K562 (cell line): ENCODE measurements around the gene IMMP2L. TPM values are rescaled to one million over a fixed set of nuclear protein-coding genes. Genes with fewer than 3 reads are reported as not detected.

Experiments used
- ATF7 ChIP-seq: fragments of 450-650 bp; IDR thresholded peaks from 2 replicates; pipeline ENCODE4 v1.7.1; 2014; ENCODE audit warnings: mild to moderate bottlenecking, moderate library complexity
- CBX8 ChIP-seq: fragments of 200-600 bp; sonication (generic); IDR thresholded peaks from 2 replicates; pipeline ENCODE4 v1.6.1; 2012; ENCODE audit warnings: borderline replicate concordance, mixed run types, low read depth, mild to moderate bottlenecking, moderate library complexity, mixed read lengths, low read length, control low read depth, inconsistent platforms; ENCODE audit not compliant: poor library complexity, severe bottlenecking; ENCODE audit errors: extremely low read depth
- FOXJ2 ChIP-seq: fragments of 200-800 bp; sonication (Bioruptor generic); IDR thresholded peaks from 2 replicates; pipeline ENCODE4 v1.6.1; 2016; ENCODE audit warnings: missing genetic modification characterization, missing compliant biosample characterization
- GABPA ChIP-seq: fragments of 200-800 bp; sonication (Bioruptor generic); conservative IDR thresholded peaks from 2 replicates; pipeline ENCODE4 v1.6.1; 2016; ENCODE audit warnings: low read depth, missing genetic modification characterization, missing compliant biosample characterization
- HIVEP1 ChIP-seq: fragments of 250-450 bp; sonication (Bioruptor Pico); IDR thresholded peaks from 2 replicates; pipeline ENCODE4 v1.4.0; 2020; ENCODE audit warnings: mild to moderate bottlenecking
- MEF2D ChIP-seq: conservative IDR thresholded peaks from 2 replicates; pipeline ENCODE4 v1.6.1; 2016; ENCODE audit warnings: low read depth, missing genetic modification characterization, missing compliant biosample characterization
- MTF1 ChIP-seq: fragments of 250-450 bp; sonication (Bioruptor Pico); IDR thresholded peaks from 2 replicates; pipeline ENCODE4 v1.9.0; 2021; ENCODE audit warnings: moderate library complexity, mild to moderate bottlenecking, inconsistent platforms, borderline replicate concordance
- POLR3A ChIP-seq: IDR thresholded peaks from 2 replicates; pipeline ENCODE4 v1.6.1; 2011; ENCODE audit warnings: borderline replicate concordance, mild to moderate bottlenecking, moderate library complexity; ENCODE audit not compliant: insufficient read length, insufficient read depth; ENCODE audit errors: extremely low read depth
- RBM22 ChIP-seq: fragments of 200-400 bp; formaldehyde crosslinking; IDR thresholded peaks from 2 replicates; pipeline ENCODE4 v1.6.1; 2018; ENCODE audit warnings: low read length, low read depth; ENCODE audit not compliant: poor library complexity, severe bottlenecking
- SIN3B ChIP-seq: fragments of 450-650 bp; IDR thresholded peaks from 2 replicates; pipeline ENCODE4 v1.6.1; 2017; ENCODE audit warnings: low read depth, mild to moderate bottlenecking, moderate library complexity
- SMAD1 ChIP-seq: fragments of 150-350 bp; IDR thresholded peaks from 2 replicates; pipeline ENCODE4 v1.6.1; 2014; ENCODE audit warnings: low read length, low read depth; ENCODE audit not compliant: partially characterized antibody
- SMARCA4 ChIP-seq: fragments of 450-650 bp; IDR thresholded peaks from 2 replicates; pipeline ENCODE4 v1.6.1; 2016
- ZEB2 ChIP-seq: fragments of 450-650 bp; IDR thresholded peaks from 2 replicates; pipeline ENCODE4 v1.6.1; 2016
- ZFP1 ChIP-seq: fragments of 450-650 bp; formaldehyde crosslinking; IDR thresholded peaks from 2 replicates; pipeline ENCODE4 v1.4.0; 2020; ENCODE audit warnings: mild to moderate bottlenecking, mixed read lengths
- ZNF134 ChIP-seq: fragments of 250-450 bp; sonication (Bioruptor Pico); conservative IDR thresholded peaks from 2 replicates; pipeline ENCODE4 v1.4.0; 2020
- polyA plus RNA-seq, 8 experiments: library from polyadenylated mRNA; depleted of rRNA in 4 of 8; stranded (reverse) in 5 of 8; unstranded in 3 of 8; fragments of >200 nt; fragmentation: Nextera tagmentation in 2 of 8; fragmentation: Illumina TruSeq in 1 of 8; extraction: Ambion mirVana in 2 of 8; extraction: Trizol in 1 of 8; gene quantifications; 2 replicates each; pipeline versions ENCODE4 v1.2.1 to v1.2.3, GENCODE V29; 2011 to 2014; ENCODE audit warnings: inconsistent platforms in 1 of 8, missing spikeins in 1 of 8
- total RNA-seq, 7 experiments: library from RNA; depleted of rRNA in 6 of 7; stranded (reverse); fragments of >200 nt in 6 of 7; fragmentation: Illumina TruSeq in 2 of 7; extraction: Trizol in 2 of 7; gene quantifications; 2 replicates each; pipeline versions ENCODE4 v1.2.1 to v1.2.3, GENCODE V29; 2011 to 2021; ENCODE audit warnings: low replicate concordance in 1 of 7
- TF ChIP-seq, protein P1 (sequence below): fragments of 450-650 bp; formaldehyde crosslinking; IDR thresholded peaks from 2 replicates; pipeline ENCODE4 v1.4.0; 2020; ENCODE audit warnings: mild to moderate bottlenecking, moderate library complexity
- TF ChIP-seq, protein P2 (sequence below): fragments of 250-450 bp; sonication (Bioruptor Pico); IDR thresholded peaks from 2 replicates; pipeline ENCODE4 v1.8.0; 2021; ENCODE audit warnings: borderline replicate concordance, mild to moderate bottlenecking, moderate library complexity; ENCODE audit not compliant: poor library complexity, severe bottlenecking
- TF ChIP-seq, protein P3 (sequence below): fragments of 450-650 bp; IDR thresholded peaks from 2 replicates; pipeline ENCODE4 v1.7.1; 2018; ENCODE audit warnings: mild to moderate bottlenecking, low read depth; ENCODE audit not compliant: partially characterized antibody
- TF ChIP-seq, protein P4 (sequence below): fragments of 250-450 bp; sonication (Bioruptor Pico); IDR thresholded peaks from 2 replicates; pipeline ENCODE4 v1.8.0; 2021; ENCODE audit warnings: moderate library complexity, mild to moderate bottlenecking, inconsistent platforms
- TF ChIP-seq, protein P5 (sequence below), 2 experiments: fragments of 450-650 bp in 1 of 2; sonication (generic) in 1 of 2; formaldehyde crosslinking; conservative IDR thresholded peaks; 2 replicates each; pipeline versions ENCODE4 v1.4.0 to v1.8.1; 2020 to 2022; ENCODE audit warnings: mild to moderate bottlenecking in 1 of 2, missing genetic modification reagents in 1 of 2
- TF ChIP-seq, protein P6 (sequence below): fragments of 250-450 bp; sonication (Bioruptor Pico); IDR thresholded peaks from 2 replicates; pipeline ENCODE4 v1.5.0; 2020; ENCODE audit warnings: mild to moderate bottlenecking, borderline replicate concordance

Gene IMMP2L
- total and polyA plus RNA-seq, 9 of the 15 experiments (the other 6 are each of a cell fraction or from before 2014, with no cell fraction given), result 29.7 to 116 (median 53.0) TPM

DNA sequence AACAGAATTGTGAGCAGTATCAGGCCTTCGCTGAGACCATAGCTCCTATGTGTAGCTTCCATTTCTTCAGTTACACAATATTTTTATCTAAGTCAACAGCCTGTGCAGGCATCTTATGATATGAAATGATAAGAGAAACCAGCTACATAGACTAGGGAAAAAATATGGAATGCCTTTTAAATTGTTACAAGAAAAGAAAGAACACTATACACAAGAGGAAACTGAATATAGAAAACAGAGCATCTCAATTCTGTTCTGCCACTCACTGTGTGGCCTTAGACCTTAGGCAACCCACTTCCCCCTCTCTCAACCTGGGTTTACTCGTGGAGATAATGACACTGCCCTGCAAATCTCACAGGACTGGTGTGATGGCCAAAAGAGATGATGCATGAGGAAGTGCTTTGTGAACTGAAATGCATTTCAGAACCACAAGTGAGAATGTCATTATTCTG lies 338.5 kb downstream of the IMMP2L start (continued):
- TF ChIP-seq, protein P1, sequence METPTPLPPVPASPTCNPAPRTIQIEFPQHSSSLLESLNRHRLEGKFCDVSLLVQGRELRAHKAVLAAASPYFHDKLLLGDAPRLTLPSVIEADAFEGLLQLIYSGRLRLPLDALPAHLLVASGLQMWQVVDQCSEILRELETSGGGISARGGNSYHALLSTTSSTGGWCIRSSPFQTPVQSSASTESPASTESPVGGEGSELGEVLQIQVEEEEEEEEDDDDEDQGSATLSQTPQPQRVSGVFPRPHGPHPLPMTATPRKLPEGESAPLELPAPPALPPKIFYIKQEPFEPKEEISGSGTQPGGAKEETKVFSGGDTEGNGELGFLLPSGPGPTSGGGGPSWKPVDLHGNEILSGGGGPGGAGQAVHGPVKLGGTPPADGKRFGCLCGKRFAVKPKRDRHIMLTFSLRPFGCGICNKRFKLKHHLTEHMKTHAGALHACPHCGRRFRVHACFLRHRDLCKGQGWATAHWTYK (CRISPR knock-in tag), result no peak
- TF ChIP-seq MTF1 (no peak), ZEB2 (peak; percentile 66; the same call in 1 of the 2 replicates), HIVEP1 (CRISPR knock-in tag) (no peak), ZNF134 (CRISPR knock-in tag) (no peak), ATF7 (no peak), ZFP1 (CRISPR knock-in tag) (no peak), SIN3B (no peak), GABPA (tag) (no peak; the same call in 1 of the 2 replicates), CBX8 (no peak), POLR3A (no peak), SMARCA4 (peak; percentile 94), MEF2D (tag) (no peak), FOXJ2 (tag) (peak; percentile 74; the same call in 1 of the 2 replicates), RBM22 (no peak), SMAD1 (no peak)
- TF ChIP-seq, protein P2, sequence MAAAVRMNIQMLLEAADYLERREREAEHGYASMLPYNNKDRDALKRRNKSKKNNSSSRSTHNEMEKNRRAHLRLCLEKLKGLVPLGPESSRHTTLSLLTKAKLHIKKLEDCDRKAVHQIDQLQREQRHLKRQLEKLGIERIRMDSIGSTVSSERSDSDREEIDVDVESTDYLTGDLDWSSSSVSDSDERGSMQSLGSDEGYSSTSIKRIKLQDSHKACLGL (CRISPR knock-in tag), result no peak
- TF ChIP-seq, protein P3, sequence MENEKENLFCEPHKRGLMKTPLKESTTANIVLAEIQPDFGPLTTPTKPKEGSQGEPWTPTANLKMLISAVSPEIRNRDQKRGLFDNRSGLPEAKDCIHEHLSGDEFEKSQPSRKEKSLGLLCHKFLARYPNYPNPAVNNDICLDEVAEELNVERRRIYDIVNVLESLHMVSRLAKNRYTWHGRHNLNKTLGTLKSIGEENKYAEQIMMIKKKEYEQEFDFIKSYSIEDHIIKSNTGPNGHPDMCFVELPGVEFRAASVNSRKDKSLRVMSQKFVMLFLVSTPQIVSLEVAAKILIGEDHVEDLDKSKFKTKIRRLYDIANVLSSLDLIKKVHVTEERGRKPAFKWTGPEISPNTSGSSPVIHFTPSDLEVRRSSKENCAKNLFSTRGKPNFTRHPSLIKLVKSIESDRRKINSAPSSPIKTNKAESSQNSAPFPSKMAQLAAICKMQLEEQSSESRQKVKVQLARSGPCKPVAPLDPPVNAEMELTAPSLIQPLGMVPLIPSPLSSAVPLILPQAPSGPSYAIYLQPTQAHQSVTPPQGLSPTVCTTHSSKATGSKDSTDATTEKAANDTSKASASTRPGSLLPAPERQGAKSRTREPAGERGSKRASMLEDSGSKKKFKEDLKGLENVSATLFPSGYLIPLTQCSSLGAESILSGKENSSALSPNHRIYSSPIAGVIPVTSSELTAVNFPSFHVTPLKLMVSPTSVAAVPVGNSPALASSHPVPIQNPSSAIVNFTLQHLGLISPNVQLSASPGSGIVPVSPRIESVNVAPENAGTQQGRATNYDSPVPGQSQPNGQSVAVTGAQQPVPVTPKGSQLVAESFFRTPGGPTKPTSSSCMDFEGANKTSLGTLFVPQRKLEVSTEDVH, result peak; percentile 24
- TF ChIP-seq, protein P4, sequence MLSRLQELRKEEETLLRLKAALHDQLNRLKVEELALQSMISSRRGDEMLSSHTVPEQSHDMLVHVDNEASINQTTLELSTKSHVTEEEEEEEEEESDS (CRISPR knock-in tag), result no peak
- TF ChIP-seq, protein P5, sequence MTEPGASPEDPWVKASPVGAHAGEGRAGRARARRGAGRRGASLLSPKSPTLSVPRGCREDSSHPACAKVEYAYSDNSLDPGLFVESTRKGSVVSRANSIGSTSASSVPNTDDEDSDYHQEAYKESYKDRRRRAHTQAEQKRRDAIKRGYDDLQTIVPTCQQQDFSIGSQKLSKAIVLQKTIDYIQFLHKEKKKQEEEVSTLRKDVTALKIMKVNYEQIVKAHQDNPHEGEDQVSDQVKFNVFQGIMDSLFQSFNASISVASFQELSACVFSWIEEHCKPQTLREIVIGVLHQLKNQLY (CRISPR knock-in tag; conservative IDR thresholded peaks at IDR 0.05), result no peak
- TF ChIP-seq, protein P6, sequence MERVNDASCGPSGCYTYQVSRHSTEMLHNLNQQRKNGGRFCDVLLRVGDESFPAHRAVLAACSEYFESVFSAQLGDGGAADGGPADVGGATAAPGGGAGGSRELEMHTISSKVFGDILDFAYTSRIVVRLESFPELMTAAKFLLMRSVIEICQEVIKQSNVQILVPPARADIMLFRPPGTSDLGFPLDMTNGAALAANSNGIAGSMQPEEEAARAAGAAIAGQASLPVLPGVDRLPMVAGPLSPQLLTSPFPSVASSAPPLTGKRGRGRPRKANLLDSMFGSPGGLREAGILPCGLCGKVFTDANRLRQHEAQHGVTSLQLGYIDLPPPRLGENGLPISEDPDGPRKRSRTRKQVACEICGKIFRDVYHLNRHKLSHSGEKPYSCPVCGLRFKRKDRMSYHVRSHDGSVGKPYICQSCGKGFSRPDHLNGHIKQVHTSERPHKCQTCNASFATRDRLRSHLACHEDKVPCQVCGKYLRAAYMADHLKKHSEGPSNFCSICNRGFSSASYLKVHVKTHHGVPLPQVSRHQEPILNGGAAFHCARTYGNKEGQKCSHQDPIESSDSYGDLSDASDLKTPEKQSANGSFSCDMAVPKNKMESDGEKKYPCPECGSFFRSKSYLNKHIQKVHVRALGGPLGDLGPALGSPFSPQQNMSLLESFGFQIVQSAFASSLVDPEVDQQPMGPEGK (CRISPR knock-in tag), result no peak
